Caco-2 (cell line): ENCODE measurements around the gene APEH. TPM values are rescaled to one million over a fixed set of nuclear protein-coding genes. Genes with fewer than 3 reads are reported as not detected.

ENCODE experiments used
- BruUV-seq: library from RNA; stranded (reverse); fragments of 400-500 nt; replicated peaks from 2 replicates; lab custom pipeline; 2021; lab: Mats Ljungman, UMichigan
- CTCF ChIA-PET: fragments of 300-600 bp; sonication (Branson Sonifier 250); formaldehyde crosslinking; loops from one replicate; lab custom pipeline; 2022; ENCODE audit warnings: antibody characterized with exemption; lab: Charles Lee
- POLR2A ChIA-PET: fragments of 300-600 bp; sonication (Branson Sonifier 250); formaldehyde crosslinking; loops from one replicate; lab custom pipeline; 2022; ENCODE audit warnings: antibody characterized with exemption; lab: Charles Lee
- DNase-seq, 2 experiments: peaks; one replicate each; pipeline versions ENCODE4 v3.0.0 to v3.0.0-alpha.2; 2020 to 2022
- H3K27me3 ChIP-seq: replicated peaks from 2 replicates; pipeline ENCODE4 v1.6.0; 2011; ENCODE audit warnings: low read length; ENCODE audit not compliant: control insufficient read depth, insufficient read depth
- H3K36me3 ChIP-seq: 2 replicates; pipeline ENCODE4 v1.5.1; 2011; ENCODE audit warnings: low read length; ENCODE audit not compliant: control insufficient read depth, insufficient read depth
- H3K4me1 ChIP-seq: fragments of 250-450 bp; sonication (Bioruptor Pico); 2 replicates; pipeline ENCODE4 v1.5.1; 2020; ENCODE audit warnings: mild to moderate bottlenecking
- H3K4me3 ChIP-seq: 2 replicates; pipeline ENCODE4 v1.5.1; 2011; ENCODE audit warnings: low read depth, mild to moderate bottlenecking, control low read depth, low read length
- H3K9me3 ChIP-seq: fragments of 250-450 bp; sonication (Bioruptor Pico); 2 replicates; pipeline ENCODE4 v1.5.1; 2020; ENCODE audit warnings: mild to moderate bottlenecking, moderate library complexity
- H3K27ac Mint-ChIP-seq: one replicate; pipeline ENCODE4 v1.8.0; 2022; ENCODE audit warnings: mixed read lengths; ENCODE audit not compliant: unreplicated experiment
- H3K27me3 Mint-ChIP-seq: one replicate; pipeline ENCODE4 v1.8.0; 2022; ENCODE audit warnings: mixed read lengths; ENCODE audit not compliant: insufficient read depth, unreplicated experiment
- H3K36me3 Mint-ChIP-seq: one replicate; pipeline ENCODE4 v1.8.0; 2022; ENCODE audit warnings: mild to moderate bottlenecking, mixed read lengths; ENCODE audit not compliant: insufficient read depth, unreplicated experiment
- H3K4me1 Mint-ChIP-seq: one replicate; pipeline ENCODE4 v1.8.0; 2022; ENCODE audit warnings: low read depth, mixed read lengths; ENCODE audit not compliant: unreplicated experiment
- H3K4me3 Mint-ChIP-seq: one replicate; pipeline ENCODE4 v1.8.0; 2022; ENCODE audit warnings: mild to moderate bottlenecking, moderate library complexity, mixed read lengths; ENCODE audit not compliant: unreplicated experiment
- H3K9me3 Mint-ChIP-seq: one replicate; pipeline ENCODE4 v1.8.0; 2022; ENCODE audit warnings: mixed read lengths; ENCODE audit not compliant: unreplicated experiment
- intact Hi-C: fragments of 100-400 bp; cut with micrococcal nuclease; formaldehyde crosslinking; loops from one replicate; pipeline ENCODE4 v1.10.0; 2022; ENCODE audit not compliant: unreplicated experiment
- total RNA-seq: library from RNA; stranded (reverse); gene quantifications from 2 replicates; pipeline ENCODE4 v1.2.3, GENCODE V29; 2022
- TF ChIP-seq, protein P1 (sequence below), 2 experiments: fragments of 200-600 bp in 1 of 2; IDR thresholded peaks; 1 replicate in 1 of 2; 2 replicates in 1 of 2; pipeline versions ENCODE4 v1.5.1 to v1.8.0; 2011 to 2022; ENCODE audit warnings: antibody characterized with exemption in 1 of 2, control low read depth in 1 of 2, inconsistent platforms in 1 of 2, low read depth in 1 of 2, low read length in 1 of 2, mild to moderate bottlenecking in 1 of 2, moderate library complexity in 1 of 2; ENCODE audit not compliant: insufficient read depth in 1 of 2, severe bottlenecking in 1 of 2, unreplicated experiment in 1 of 2

The APEH gene
- total RNA-seq, 1 experiment from 2014 or later, result 236 TPM

DNA sequence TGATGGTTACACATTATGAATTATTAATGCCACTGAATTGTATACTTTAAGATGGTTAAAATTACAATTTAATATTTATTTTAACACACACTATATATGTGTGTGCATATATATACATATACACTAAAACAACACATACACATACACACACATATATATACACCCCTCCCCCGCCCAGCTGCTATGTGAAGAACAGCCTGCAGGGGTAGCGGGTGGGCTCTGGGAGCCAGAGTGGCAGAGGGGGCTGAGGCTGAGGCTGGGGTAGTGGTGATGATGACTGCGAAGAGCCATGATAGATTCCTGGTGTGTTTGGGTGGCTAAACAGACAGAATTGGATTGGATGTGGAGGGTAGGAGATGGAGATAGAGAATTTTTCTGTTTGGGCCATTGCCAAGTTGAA, 39.4 kb upstream of the APEH start:
- no peak overlapping the region for H3K27ac Mint-ChIP-seq
- TF ChIP-seq, protein P1, sequence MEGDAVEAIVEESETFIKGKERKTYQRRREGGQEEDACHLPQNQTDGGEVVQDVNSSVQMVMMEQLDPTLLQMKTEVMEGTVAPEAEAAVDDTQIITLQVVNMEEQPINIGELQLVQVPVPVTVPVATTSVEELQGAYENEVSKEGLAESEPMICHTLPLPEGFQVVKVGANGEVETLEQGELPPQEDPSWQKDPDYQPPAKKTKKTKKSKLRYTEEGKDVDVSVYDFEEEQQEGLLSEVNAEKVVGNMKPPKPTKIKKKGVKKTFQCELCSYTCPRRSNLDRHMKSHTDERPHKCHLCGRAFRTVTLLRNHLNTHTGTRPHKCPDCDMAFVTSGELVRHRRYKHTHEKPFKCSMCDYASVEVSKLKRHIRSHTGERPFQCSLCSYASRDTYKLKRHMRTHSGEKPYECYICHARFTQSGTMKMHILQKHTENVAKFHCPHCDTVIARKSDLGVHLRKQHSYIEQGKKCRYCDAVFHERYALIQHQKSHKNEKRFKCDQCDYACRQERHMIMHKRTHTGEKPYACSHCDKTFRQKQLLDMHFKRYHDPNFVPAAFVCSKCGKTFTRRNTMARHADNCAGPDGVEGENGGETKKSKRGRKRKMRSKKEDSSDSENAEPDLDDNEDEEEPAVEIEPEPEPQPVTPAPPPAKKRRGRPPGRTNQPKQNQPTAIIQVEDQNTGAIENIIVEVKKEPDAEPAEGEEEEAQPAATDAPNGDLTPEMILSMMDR (IDR thresholded peaks at IDR 0.05; ENCODE audit: insufficient read depth in 1 of 2, low read depth in 1 of 2, low read length in 1 of 2, severe bottlenecking in 1 of 2, unreplicated experiment in 1 of 2), result no peak
- H3K27me3 Mint-ChIP-seq, result peaks cover 11% of the 10 kb centered on the region
- POLR2A ChIA-PET, result no interaction called here
- no TSS peak for BruUV-seq
- no peaks in the 10 kb centered on the region for H3K4me1 ChIP-seq
- H3K9me3 Mint-ChIP-seq, result no peaks in the 10 kb centered on the region
- no peak overlapping the region for H3K4me3 ChIP-seq
- H3K9me3 ChIP-seq, result peaks cover 6% of the 10 kb centered on the region; the same call in 1 of the 2 replicates
- no peaks in the 10 kb centered on the region for H3K36me3 ChIP-seq
- CTCF ChIA-PET, result interaction anchor here (1.0 kb wide), 1 partner anchor 28 kb away, joined by 3 read pairs; no protein-coding TSS in a partner anchor
- no peak overlapping the region for H3K4me3 Mint-ChIP-seq
- no peak for DNase-seq
- H3K36me3 Mint-ChIP-seq, result no peaks in the 10 kb centered on the region
- intact Hi-C loops, result no loop called here
- H3K4me1 Mint-ChIP-seq, result no peaks in the 10 kb centered on the region
- no peaks in the 10 kb centered on the region; the same call in 1 of the 2 replicates for H3K27me3 ChIP-seq

DNA sequence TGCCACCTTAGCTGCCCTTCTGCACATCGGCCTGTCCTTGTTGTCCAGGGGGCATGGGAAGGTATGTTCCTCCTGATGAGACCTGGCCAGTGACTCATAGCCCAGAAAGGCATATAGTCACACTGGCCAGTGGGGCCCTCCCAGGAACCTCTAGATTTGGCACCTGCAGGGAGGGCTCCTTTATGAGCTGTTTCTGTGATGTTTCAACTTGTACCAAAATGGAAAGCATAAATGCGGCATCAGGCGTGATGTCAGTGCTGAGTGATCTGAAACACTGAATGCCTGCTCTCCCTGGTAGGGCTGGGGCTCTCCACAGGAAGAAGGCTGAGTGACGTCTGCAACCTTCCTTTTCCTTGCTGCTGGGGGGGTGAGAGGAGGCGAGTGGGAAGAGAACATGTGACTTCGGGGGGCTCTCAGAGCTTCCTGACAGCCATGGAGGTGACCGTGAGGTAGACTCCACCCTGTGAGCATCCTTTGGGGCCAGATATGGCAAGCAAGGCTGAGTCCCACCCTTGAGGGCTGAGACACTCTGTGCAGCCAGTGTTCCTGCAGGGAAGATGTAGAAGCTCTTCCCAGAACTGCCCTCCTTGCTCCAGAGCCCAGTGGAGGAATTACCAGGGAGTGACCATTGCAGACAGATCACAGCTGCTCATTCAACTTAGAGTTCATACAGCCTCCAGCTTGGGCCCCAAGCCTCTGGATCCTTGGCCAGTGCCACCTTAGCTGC, 37.1 kb upstream of the APEH start:
- no TSS peak for BruUV-seq
- H3K36me3 Mint-ChIP-seq, result no peaks in the 10 kb centered on the region
- H3K27ac Mint-ChIP-seq, result no peak overlapping the region
- Histone ChIP-seq H3K27me3 (no peaks in the 10 kb centered on the region; the same call in 1 of the 2 replicates), H3K4me3 (no peak overlapping the region), H3K4me1 (no peaks in the 10 kb centered on the region), H3K9me3 (peaks cover 2% of the 10 kb centered on the region; the same call in 1 of the 2 replicates), H3K36me3 (no peaks in the 10 kb centered on the region)
- ChIA-PET CTCF (no interaction called here), POLR2A (no interaction called here)
- no peak overlapping the region for H3K4me3 Mint-ChIP-seq
- H3K9me3 Mint-ChIP-seq, result no peaks in the 10 kb centered on the region
- TF ChIP-seq, protein P1 (IDR thresholded peaks at IDR 0.05; ENCODE audit: insufficient read depth in 1 of 2, low read depth in 1 of 2, low read length in 1 of 2, severe bottlenecking in 1 of 2, unreplicated experiment in 1 of 2), result no peak
- no peaks in the 10 kb centered on the region for H3K4me1 Mint-ChIP-seq
- H3K27me3 Mint-ChIP-seq, result peaks cover 11% of the 10 kb centered on the region
- no peak for DNase-seq
- intact Hi-C loops, result no loop called here

DNA sequence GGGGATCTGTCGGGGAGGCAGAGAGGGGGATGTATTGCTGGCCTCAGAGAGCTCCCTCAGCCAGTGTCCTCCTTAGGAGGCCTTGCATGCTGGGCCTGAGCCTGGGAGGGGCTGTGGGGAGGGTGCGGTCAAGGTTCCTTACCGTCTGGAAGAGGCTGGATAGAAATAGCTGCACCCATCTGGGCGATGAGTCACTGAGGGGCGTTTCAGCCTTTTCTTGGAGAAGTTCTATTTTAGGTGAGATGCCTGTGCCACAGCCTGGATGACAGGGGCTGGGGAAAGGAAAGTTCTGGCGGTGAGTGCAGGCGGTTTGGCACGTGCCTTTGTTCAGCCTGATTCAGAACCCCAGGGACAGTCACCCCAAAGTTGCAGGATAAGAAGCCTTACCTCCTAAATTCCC, 35.7 kb upstream of the APEH start:
- CTCF ChIA-PET, result no interaction called here
- TF ChIP-seq, protein P1 (IDR thresholded peaks at IDR 0.05; ENCODE audit: insufficient read depth in 1 of 2, low read depth in 1 of 2, low read length in 1 of 2, severe bottlenecking in 1 of 2, unreplicated experiment in 1 of 2), result no peak
- H3K4me3 ChIP-seq, result no peak overlapping the region
- Mint-ChIP-seq H3K27me3 (peaks cover 11% of the 10 kb centered on the region), H3K27ac (no peak overlapping the region), H3K4me3 (no peak overlapping the region), H3K36me3 (no peaks in the 10 kb centered on the region), H3K9me3 (no peaks in the 10 kb centered on the region), H3K4me1 (no peaks in the 10 kb centered on the region)
- no TSS peak for BruUV-seq
- H3K9me3 ChIP-seq, result no peaks in the 10 kb centered on the region
- intact Hi-C loops, result no loop called here
- H3K4me1 ChIP-seq, result no peaks in the 10 kb centered on the region
- no peaks in the 10 kb centered on the region for H3K36me3 ChIP-seq
- H3K27me3 ChIP-seq, result no peaks in the 10 kb centered on the region; the same call in 1 of the 2 replicates
- POLR2A ChIA-PET, result no interaction called here
- no peak for DNase-seq
